ENCODE results near the gene OR1Q1.
"Not testable (repeated sequence)": the region's sequence is repeated elsewhere in the genome, so short reads cannot be mapped to it uniquely, and the experiment has no call there.

OR1Q1 gene

DNA sequence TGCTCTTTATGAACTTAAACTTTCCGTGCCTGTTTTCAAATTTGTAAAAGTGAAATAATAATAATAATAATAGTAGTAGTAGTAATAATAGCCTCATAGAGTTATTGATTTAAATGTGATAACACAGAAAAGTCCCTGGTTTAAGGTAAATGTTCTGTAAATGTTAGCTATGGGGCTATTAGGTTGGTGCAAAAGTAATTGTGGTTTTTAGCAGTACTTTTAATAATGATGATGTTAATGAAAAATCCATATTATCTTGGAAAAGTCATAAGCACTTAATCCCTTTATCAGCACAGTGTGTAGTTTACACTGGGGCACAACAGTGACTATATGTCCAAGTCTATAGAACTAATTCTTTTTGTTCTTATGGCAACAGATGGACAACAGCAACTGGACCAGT, at the start of gene OR1Q1:
Gene OR1Q1 (plus strand): TSS at position 377 of the 400 bp plus-strand sequence. CDS start 0 bp downstream, at position 377.
- no peak for DNase-seq

GRCh38 chr9:122567901-122568300, 46.6 kb upstream of the OR1Q1 start:
- DNase-seq: no peak

DNA sequence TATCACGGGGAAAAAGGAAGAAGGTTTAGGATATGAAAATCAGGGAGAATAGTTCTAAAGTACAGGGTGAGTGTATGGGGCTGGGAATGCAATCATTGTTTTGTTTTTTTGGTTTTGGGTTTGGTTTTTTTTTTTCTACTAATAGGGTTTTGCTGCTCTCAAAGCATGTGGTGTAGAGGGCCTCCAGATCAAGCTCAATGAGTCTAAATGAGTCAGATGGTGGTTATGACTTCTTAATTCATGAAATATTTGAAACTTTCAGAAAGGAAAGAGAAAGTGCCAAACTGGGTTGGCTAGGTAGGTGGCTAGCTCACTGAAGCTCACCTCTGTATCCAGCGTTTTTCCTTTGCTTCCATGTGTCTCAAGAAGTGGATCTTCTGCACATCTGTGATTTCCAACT, 42.1 kb upstream of the OR1Q1 start:
- no peak for DNase-seq

- no peak for DNase-seq
These were observed 34.7 kb upstream of the OR1Q1 start for GRCh38 chr9:122579874-122580273.

GRCh38 chr9:122580360-122580759, 34.2 kb upstream of the OR1Q1 start:
- DNase-seq: no peak

- DNase-seq: not testable (repeated sequence)
These were observed 31.3 kb upstream of the OR1Q1 start, which contains the start of gene OR1L8 for GRCh38 chr9:122583284-122583683. Gene OR1L8, minus strand, starts transcription at chr9:122583384. Its CDS starts 14,907 bp downstream, at chr9:122568477.

DNA sequence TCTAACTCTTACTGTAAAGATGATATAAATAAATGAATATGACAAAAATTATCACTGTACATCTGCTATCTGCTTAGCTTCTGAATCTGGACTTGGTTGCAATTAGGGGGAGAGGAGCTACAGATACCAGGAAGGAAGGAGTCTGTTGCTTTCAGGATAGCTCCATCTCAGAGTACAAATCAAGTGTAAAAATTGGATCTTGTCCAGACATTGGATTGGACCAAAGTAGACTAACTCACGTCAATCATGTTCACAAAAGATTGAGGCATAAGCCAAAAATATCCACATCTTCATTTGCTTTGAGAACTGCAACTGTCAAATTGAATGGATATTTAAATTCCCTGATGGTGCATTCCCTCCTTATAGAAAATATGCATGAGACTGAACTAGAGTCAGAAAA, 8.8 kb upstream of the OR1Q1 start:
- no peak for DNase-seq

DNA sequence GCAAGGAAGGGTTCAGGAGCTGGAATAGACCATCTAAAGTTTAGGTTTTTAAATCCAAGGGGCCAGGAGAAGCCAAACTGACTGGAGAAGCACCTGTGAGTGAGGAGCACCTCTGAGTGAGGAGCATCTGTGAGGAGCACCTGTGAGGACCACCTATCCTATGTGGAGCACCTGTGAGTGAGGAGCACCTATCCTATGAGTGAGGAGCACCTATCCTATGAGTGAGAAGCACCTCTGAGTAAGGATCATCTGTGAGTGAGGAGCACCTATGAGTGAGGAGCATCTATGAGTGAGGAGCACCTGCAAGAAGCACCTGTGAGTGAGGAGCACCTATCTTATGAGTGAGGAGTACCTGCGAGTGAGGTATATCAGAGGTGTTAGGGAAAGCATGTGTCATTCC, 8.0 kb upstream of the OR1Q1 start:
- no peak for DNase-seq

DNA sequence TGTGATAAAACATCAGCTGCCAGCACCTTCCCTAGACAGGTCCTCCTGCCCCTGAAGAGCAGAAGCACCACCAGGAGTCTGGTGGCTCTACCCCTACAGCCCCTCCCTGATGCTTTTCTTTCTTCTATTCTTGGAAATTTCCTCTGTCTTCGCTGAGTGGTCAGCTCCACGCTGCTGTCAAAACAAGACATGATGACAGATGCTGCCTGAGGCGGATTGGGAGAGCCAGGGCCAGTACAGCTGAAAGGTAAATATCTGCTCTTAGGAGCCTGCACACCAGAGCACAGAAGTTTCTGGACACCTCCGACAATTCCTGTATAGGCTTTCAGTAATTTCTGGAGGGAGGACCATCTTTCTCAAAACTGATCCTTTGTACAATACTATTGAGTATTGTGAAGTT, 4.7 kb upstream of the OR1Q1 start:
- DNase-seq: no peak

DNA sequence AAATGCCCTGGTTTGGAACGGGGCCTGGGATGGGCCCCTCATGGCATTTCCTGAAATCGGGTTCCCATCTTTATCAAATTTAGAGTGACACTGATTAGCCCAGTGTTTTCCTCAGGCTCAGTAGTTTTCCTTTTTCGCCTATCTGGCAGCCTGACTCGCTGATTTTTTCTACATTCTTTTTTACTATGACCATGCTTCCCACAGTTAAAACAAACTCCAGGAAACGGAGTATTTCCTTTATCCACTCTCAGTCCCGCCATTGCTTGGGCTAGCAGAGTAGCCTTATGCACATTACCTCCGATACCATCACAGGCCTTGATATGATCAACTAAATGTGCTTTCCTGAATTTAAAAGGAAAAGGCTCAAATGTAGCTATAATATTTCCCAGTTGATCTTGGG, 5.5 kb downstream of the OR1Q1 start:
- DNase-seq: no peak

GRCh38 chr9:122642226-122642625, 27.7 kb downstream of the OR1Q1 start:
- no peak for DNase-seq

DNA sequence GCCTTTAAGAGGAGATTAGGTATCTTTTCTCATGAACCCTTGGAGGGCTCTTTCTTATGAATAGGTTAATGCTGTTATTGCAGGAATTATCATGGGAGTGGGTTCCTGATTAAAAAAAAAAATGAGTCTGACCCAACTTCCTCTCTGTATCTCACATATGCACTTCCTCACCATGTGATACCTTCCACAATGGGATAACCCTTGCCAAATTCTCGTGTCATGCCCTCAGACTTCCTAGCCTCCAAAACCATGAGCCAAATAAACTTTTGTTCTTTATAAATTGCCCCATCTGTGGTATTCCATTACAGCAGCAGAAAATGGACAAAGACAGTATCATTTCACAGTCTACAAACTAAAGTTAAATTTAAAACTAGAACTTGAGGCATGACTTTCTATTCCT, 41.8 kb downstream of the OR1Q1 start:
- DNase-seq: no peak

- no peak for DNase-seq
These were observed 43.0 kb downstream of the OR1Q1 start, which contains the start of gene OR1B1 for GRCh38 chr9:122657527-122657926. Gene OR1B1, minus strand, starts transcription at chr9:122657627.

DNA sequence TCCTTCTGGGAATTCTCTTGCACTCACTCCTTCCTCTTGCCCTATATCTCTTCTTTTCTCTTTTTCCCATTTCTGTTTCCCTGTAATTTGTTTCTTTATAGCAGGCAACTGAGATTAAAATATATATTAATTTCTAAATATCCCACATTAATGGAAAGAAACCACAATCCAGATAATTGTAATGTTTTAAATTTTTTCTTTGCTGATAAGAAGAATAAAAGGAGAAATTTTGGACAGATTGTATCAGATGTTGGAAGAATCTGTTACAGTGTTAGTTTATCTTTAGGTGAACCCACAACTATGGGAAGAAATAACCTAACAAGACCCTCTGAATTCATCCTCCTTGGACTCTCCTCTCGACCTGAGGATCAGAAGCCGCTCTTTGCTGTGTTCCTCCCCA, 46.9 kb downstream of the OR1Q1 start, which contains the start of gene OR1L1:
Gene OR1L1 (plus strand): TSS at position 301 of the 400 bp plus-strand sequence. CDS start 0 bp downstream, at position 301.
- DNase-seq: no peak
